ENCODE data around the gene OLFML2B.

DNA sequence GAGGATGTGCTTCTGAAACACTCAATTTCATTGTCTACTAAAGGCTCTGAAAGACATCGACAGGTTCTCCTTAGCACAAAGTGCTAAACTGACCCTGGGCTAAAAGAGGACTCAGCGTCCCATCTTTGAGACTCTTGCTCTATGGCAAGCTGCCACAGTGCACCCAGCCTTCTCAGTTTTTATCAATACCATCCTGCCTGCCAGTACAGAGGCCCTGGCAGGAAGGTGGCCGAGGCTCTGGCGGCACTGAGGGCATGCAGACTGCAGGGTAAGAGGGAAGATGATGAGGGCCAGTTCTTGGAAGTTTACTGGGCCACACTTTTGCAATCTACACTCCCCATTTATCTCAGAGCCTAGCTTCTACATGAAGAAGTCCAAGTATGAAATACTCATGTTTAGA lies 5.3 kb downstream of the OLFML2B start:
- TF ChIP-seq CTCF (IDR thresholded peaks at IDR 0.05), result no peak
- TF ChIP-seq EP300 (IDR thresholded peaks at IDR 0.05), result no peak
